HEK293 (cell line): ENCODE results near the gene CSGALNACT2.

ENCODE experiments used
- CTCF ChIA-PET: fragments of 350-600 bp; formaldehyde crosslinking; extraction: SDS; loops from one replicate; lab custom pipeline; 2021; ENCODE audit warnings: antibody characterized with exemption; lab: Yijun Ruan, JAX
- POLR2A ChIA-PET: fragments of 300-600 bp; formaldehyde crosslinking; extraction: SDS; loops from one replicate; lab custom pipeline; 2020; ENCODE audit warnings: antibody characterized with exemption, inconsistent platforms; lab: Yijun Ruan, JAX
- H3K27ac ChIP-seq: fragments of 200-500 bp; sonication (Bioruptor generic); 2 replicates; pipeline ENCODE4 v1.5.1; 2014; ENCODE audit warnings: low read depth, low read length, control low read depth, inconsistent platforms; ENCODE audit errors: extremely low read depth
- H3K36me3 ChIP-seq, 2 experiments: fragments of 200-500 bp in 1 of 2; sonication (Bioruptor generic) in 1 of 2; 1 replicate in 1 of 2; 2 replicates in 1 of 2; pipeline ENCODE4 v1.5.1; 2014 to 2017; ENCODE audit warnings: inconsistent platforms in 2 of 2, low read length in 2 of 2; ENCODE audit not compliant: control insufficient read depth in 2 of 2, insufficient read depth in 1 of 2
- H3K4me1 ChIP-seq: fragments of 200-500 bp; sonication (Bioruptor generic); 2 replicates; pipeline ENCODE4 v1.5.1; 2014; ENCODE audit warnings: mild to moderate bottlenecking, low read length, inconsistent platforms; ENCODE audit not compliant: control insufficient read depth, insufficient read depth
- H3K4me3 ChIP-seq: 2 replicates; pipeline ENCODE4 v1.5.1; 2011; ENCODE audit warnings: low read depth, mild to moderate bottlenecking, control low read depth, low read length, moderate library complexity
- H3K9me3 ChIP-seq: fragments of 200-500 bp; sonication (Bioruptor generic); 2 replicates; pipeline ENCODE4 v1.5.1; 2014; ENCODE audit warnings: low read depth, low read length, inconsistent platforms; ENCODE audit not compliant: control insufficient read depth, insufficient read depth
- GLIS2 ChIP-seq: fragments of 450-650 bp; formaldehyde crosslinking; IDR thresholded peaks from 2 replicates; pipeline ENCODE4 v1.5.1; 2016; ENCODE audit warnings: missing biosample characterization, missing genetic modification characterization
- KLF1 ChIP-seq: fragments of 450-650 bp; formaldehyde crosslinking; IDR thresholded peaks from 2 replicates; pipeline ENCODE4 v1.5.1; 2016; ENCODE audit warnings: missing biosample characterization, missing genetic modification characterization
- KLF10 ChIP-seq: fragments of 450-650 bp; IDR thresholded peaks from 2 replicates; pipeline ENCODE4 v1.5.1; 2018; ENCODE audit warnings: missing biosample characterization, mild to moderate bottlenecking, missing genetic modification characterization
- KLF8 ChIP-seq: fragments of 450-650 bp; formaldehyde crosslinking; IDR thresholded peaks from 2 replicates; pipeline ENCODE4 v1.5.1; 2016; ENCODE audit warnings: missing biosample characterization, missing genetic modification characterization
- MYNN ChIP-seq: fragments of 450-650 bp; formaldehyde crosslinking; IDR thresholded peaks from 2 replicates; pipeline ENCODE4 v1.5.1; 2016; ENCODE audit warnings: missing biosample characterization, missing genetic modification characterization, borderline replicate concordance
- SCRT2 ChIP-seq: fragments of 450-650 bp; formaldehyde crosslinking; IDR thresholded peaks from 2 replicates; pipeline ENCODE4 v1.5.1; 2016; ENCODE audit warnings: missing biosample characterization, missing genetic modification characterization
- SP2 ChIP-seq: fragments of 450-650 bp; formaldehyde crosslinking; IDR thresholded peaks from 2 replicates; pipeline ENCODE4 v1.5.1; 2016; ENCODE audit warnings: missing biosample characterization, missing genetic modification characterization
- SP3 ChIP-seq: fragments of 450-650 bp; formaldehyde crosslinking; IDR thresholded peaks from 2 replicates; pipeline ENCODE4 v1.5.1; 2016; ENCODE audit warnings: missing biosample characterization, missing genetic modification characterization
- ZBTB8A ChIP-seq: fragments of 450-650 bp; formaldehyde crosslinking; IDR thresholded peaks from 2 replicates; pipeline ENCODE4 v1.5.1; 2016; ENCODE audit warnings: missing biosample characterization, missing genetic modification characterization
- ZEB2 ChIP-seq: fragments of 450-650 bp; formaldehyde crosslinking; IDR thresholded peaks from 2 replicates; pipeline ENCODE4 v1.5.1; 2016; ENCODE audit warnings: missing biosample characterization, missing genetic modification characterization
- ZFP37 ChIP-seq: fragments of 450-650 bp; formaldehyde crosslinking; IDR thresholded peaks from 2 replicates; pipeline ENCODE4 v1.5.1; 2016; ENCODE audit warnings: missing biosample characterization, missing genetic modification characterization
- ZNF184 ChIP-seq: fragments of 450-650 bp; IDR thresholded peaks from 2 replicates; pipeline ENCODE4 v1.5.1; 2018; ENCODE audit warnings: missing biosample characterization, mild to moderate bottlenecking, missing genetic modification characterization
- ZNF2 ChIP-seq: fragments of 450-650 bp; formaldehyde crosslinking; IDR thresholded peaks from 2 replicates; pipeline ENCODE4 v1.5.1; 2016; ENCODE audit warnings: missing biosample characterization, missing genetic modification characterization
- ZNF214 ChIP-seq: fragments of 450-650 bp; formaldehyde crosslinking; IDR thresholded peaks from 2 replicates; pipeline ENCODE4 v1.5.1; 2017; ENCODE audit warnings: missing biosample characterization, mild to moderate bottlenecking, missing genetic modification characterization, borderline replicate concordance
- ZNF350 ChIP-seq: fragments of 450-650 bp; formaldehyde crosslinking; IDR thresholded peaks from 2 replicates; pipeline ENCODE4 v1.5.0; 2017; ENCODE audit warnings: missing biosample characterization, mild to moderate bottlenecking, missing genetic modification characterization
- ZNF394 ChIP-seq: fragments of 450-650 bp; formaldehyde crosslinking; IDR thresholded peaks from 2 replicates; pipeline ENCODE4 v1.5.1; 2016; ENCODE audit warnings: missing biosample characterization, missing genetic modification characterization, mild to moderate bottlenecking, moderate library complexity, borderline replicate concordance
- ZNF555 ChIP-seq: fragments of 450-650 bp; formaldehyde crosslinking; conservative IDR thresholded peaks from 2 replicates; pipeline ENCODE4 v1.5.1; 2017; ENCODE audit warnings: missing biosample characterization, mild to moderate bottlenecking, missing genetic modification characterization, inconsistent platforms
- ZNF561 ChIP-seq: fragments of 450-650 bp; IDR thresholded peaks from 2 replicates; pipeline ENCODE4 v1.5.1; 2018; ENCODE audit warnings: missing biosample characterization, missing genetic modification characterization, borderline replicate concordance
- ZNF629 ChIP-seq: fragments of 450-650 bp; formaldehyde crosslinking; IDR thresholded peaks from 2 replicates; pipeline ENCODE4 v1.5.1; 2017; ENCODE audit warnings: missing biosample characterization, missing genetic modification characterization
- ZNF76 ChIP-seq: fragments of 450-650 bp; formaldehyde crosslinking; IDR thresholded peaks from 2 replicates; pipeline ENCODE4; 2016; ENCODE audit warnings: low read depth, missing biosample characterization, missing genetic modification characterization, borderline replicate concordance
- TF ChIP-seq, protein P1 (sequence below): fragments of 450-650 bp; formaldehyde crosslinking; IDR thresholded peaks from 2 replicates; pipeline ENCODE4 v1.5.1; 2016; ENCODE audit warnings: missing biosample characterization, missing genetic modification characterization
- TF ChIP-seq, protein P2 (sequence below): fragments of 450-650 bp; formaldehyde crosslinking; IDR thresholded peaks from 2 replicates; pipeline ENCODE4 v1.5.1; 2016; ENCODE audit warnings: missing biosample characterization, missing genetic modification characterization
- TF ChIP-seq, protein P3 (sequence below): fragments of 450-650 bp; formaldehyde crosslinking; conservative IDR thresholded peaks from 2 replicates; pipeline ENCODE4 v1.5.1; 2016; ENCODE audit warnings: low read depth, missing biosample characterization, missing genetic modification characterization
- TF ChIP-seq, protein P4 (sequence below): fragments of 450-650 bp; formaldehyde crosslinking; IDR thresholded peaks from 2 replicates; pipeline ENCODE4 v1.5.1; 2017; ENCODE audit warnings: missing biosample characterization, missing genetic modification characterization
- TF ChIP-seq, protein P5 (sequence below): IDR thresholded peaks from 2 replicates; pipeline ENCODE4 v1.6.1; 2011; ENCODE audit warnings: mild to moderate bottlenecking, low read depth, low read length, borderline replicate concordance

Gene CSGALNACT2, protein sequence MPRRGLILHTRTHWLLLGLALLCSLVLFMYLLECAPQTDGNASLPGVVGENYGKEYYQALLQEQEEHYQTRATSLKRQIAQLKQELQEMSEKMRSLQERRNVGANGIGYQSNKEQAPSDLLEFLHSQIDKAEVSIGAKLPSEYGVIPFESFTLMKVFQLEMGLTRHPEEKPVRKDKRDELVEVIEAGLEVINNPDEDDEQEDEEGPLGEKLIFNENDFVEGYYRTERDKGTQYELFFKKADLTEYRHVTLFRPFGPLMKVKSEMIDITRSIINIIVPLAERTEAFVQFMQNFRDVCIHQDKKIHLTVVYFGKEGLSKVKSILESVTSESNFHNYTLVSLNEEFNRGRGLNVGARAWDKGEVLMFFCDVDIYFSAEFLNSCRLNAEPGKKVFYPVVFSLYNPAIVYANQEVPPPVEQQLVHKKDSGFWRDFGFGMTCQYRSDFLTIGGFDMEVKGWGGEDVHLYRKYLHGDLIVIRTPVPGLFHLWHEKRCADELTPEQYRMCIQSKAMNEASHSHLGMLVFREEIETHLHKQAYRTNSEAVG

DNA sequence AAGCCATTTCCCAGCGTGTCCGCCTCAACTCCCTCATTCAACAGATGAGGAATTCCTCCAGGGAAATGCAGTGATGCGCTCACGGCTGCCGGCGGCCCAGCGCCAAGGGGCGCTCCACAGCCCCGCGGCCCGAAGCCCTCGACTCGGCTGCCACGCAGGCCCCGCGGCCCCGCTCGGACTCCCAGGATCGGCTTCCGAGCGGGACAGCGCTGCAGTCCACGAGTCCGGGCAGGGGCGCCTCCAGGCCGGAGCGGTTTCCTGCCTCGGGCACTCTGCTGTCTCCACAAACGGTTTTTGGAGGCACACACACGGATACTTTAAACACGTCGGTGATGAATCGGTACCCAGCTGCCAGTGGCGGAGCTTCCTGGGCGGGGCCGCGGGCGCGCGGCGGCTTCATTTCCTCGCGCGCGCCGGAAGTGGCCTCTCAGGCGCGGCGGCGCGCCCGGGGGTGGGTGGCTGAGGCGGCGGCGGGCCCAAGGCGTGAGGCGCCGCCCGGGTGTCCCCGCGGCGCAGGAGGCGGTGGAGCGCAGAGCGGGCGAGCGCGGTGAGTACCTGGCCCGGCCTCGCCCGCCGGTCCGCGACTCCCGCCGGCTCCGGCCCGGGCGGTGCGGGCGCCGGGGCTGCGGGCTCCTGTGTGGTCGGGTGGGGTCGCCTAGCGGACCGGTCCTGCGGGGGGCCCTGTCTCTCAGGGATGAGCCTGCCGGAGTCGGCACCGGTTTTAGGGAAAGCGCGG lies at the start of gene CSGALNACT2:
CSGALNACT2 (plus strand) TSS at position 425 of the 736 bp plus-strand sequence. CDS start 16,705 bp downstream, outside the sequence.
- ChIA-PET POLR2A (interaction anchor here (1.8 kb wide), 1 partner anchor 9 kb away, joined by 6 read pairs; no protein-coding TSS in a partner anchor), CTCF (interaction anchor here (0.9 to 1.7 kb wide), 2 partner anchors 33 to 34 kb away, joined by 3 to 4 read pairs; no protein-coding TSS in a partner anchor)
- H3K4me3 ChIP-seq = peak within 1 kb of the TSS; percentile 59
- no peaks in the 10 kb centered on the region for H3K9me3 ChIP-seq
- H3K36me3 ChIP-seq = no peaks in the 10 kb centered on the region
- peaks cover 8% of the 10 kb centered on the region for H3K4me1 ChIP-seq
- H3K27ac ChIP-seq = peak within 1 kb of the TSS; percentile 76
- TF ChIP-seq SCRT2 (tag by site-specific recombination) (peak; percentile 92), ZNF2 (tag by site-specific recombination) (0 out of 2 replicates have a peak, but pooled peaks have one; percentile 38), MYNN (tag by site-specific recombination) (0 out of 2 replicates have a peak, but pooled peaks have one; percentile 27), ZNF350 (tag by site-specific recombination) (no peak), ZNF629 (tag by site-specific recombination) (peak; percentile 26; the same call in 1 of the 2 replicates), KLF8 (tag by site-specific recombination) (peak; percentile 24; the same call in 1 of the 2 replicates), SP2 (tag by site-specific recombination) (peak; percentile 30), SP3 (tag by site-specific recombination) (peak; percentile 32; the same call in 1 of the 2 replicates), ZNF394 (tag by site-specific recombination) (0 out of 2 replicates have a peak, but pooled peaks have one; percentile 15), ZNF555 (tag by site-specific recombination) (no peak), ZNF561 (no peak), KLF10 (0 out of 2 replicates have a peak, but pooled peaks have one; percentile 56), ZNF184 (no peak), GLIS2 (tag by site-specific recombination) (peak; percentile 42; the same call in 1 of the 2 replicates), ZFP37 (peak; percentile 36; the same call in 1 of the 2 replicates), ZEB2 (peak; percentile 56), ZNF76 (tag by site-specific recombination) (no peak), ZBTB8A (tag by site-specific recombination) (peak; percentile 45; the same call in 1 of the 2 replicates), KLF1 (tag by site-specific recombination) (0 out of 2 replicates have a peak, but pooled peaks have one; percentile 37), ZNF214 (tag by site-specific recombination) (no peak)
- TF ChIP-seq, protein P1, sequence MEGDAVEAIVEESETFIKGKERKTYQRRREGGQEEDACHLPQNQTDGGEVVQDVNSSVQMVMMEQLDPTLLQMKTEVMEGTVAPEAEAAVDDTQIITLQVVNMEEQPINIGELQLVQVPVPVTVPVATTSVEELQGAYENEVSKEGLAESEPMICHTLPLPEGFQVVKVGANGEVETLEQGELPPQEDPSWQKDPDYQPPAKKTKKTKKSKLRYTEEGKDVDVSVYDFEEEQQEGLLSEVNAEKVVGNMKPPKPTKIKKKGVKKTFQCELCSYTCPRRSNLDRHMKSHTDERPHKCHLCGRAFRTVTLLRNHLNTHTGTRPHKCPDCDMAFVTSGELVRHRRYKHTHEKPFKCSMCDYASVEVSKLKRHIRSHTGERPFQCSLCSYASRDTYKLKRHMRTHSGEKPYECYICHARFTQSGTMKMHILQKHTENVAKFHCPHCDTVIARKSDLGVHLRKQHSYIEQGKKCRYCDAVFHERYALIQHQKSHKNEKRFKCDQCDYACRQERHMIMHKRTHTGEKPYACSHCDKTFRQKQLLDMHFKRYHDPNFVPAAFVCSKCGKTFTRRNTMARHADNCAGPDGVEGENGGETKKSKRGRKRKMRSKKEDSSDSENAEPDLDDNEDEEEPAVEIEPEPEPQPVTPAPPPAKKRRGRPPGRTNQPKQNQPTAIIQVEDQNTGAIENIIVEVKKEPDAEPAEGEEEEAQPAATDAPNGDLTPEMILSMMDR (tag by site-specific recombination) = peak; percentile 16; the same call in 1 of the 2 replicates
- TF ChIP-seq, protein P2, sequence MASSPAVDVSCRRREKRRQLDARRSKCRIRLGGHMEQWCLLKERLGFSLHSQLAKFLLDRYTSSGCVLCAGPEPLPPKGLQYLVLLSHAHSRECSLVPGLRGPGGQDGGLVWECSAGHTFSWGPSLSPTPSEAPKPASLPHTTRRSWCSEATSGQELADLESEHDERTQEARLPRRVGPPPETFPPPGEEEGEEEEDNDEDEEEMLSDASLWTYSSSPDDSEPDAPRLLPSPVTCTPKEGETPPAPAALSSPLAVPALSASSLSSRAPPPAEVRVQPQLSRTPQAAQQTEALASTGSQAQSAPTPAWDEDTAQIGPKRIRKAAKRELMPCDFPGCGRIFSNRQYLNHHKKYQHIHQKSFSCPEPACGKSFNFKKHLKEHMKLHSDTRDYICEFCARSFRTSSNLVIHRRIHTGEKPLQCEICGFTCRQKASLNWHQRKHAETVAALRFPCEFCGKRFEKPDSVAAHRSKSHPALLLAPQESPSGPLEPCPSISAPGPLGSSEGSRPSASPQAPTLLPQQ (tag by site-specific recombination) = peak; percentile 48
- TF ChIP-seq, protein P3, sequence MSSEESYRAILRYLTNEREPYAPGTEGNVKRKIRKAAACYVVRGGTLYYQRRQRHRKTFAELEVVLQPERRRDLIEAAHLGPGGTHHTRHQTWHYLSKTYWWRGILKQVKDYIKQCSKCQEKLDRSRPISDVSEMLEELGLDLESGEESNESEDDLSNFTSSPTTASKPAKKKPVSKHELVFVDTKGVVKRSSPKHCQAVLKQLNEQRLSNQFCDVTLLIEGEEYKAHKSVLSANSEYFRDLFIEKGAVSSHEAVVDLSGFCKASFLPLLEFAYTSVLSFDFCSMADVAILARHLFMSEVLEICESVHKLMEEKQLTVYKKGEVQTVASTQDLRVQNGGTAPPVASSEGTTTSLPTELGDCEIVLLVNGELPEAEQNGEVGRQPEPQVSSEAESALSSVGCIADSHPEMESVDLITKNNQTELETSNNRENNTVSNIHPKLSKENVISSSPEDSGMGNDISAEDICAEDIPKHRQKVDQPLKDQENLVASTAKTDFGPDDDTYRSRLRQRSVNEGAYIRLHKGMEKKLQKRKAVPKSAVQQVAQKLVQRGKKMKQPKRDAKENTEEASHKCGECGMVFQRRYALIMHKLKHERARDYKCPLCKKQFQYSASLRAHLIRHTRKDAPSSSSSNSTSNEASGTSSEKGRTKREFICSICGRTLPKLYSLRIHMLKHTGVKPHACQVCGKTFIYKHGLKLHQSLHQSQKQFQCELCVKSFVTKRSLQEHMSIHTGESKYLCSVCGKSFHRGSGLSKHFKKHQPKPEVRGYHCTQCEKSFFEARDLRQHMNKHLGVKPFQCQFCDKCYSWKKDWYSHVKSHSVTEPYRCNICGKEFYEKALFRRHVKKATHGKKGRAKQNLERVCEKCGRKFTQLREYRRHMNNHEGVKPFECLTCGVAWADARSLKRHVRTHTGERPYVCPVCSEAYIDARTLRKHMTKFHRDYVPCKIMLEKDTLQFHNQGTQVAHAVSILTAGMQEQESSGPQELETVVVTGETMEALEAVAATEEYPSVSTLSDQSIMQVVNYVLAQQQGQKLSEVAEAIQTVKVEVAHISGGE (tag by site-specific recombination) = peak; percentile 73; the same call in 1 of the 2 replicates
- TF ChIP-seq, protein P4, sequence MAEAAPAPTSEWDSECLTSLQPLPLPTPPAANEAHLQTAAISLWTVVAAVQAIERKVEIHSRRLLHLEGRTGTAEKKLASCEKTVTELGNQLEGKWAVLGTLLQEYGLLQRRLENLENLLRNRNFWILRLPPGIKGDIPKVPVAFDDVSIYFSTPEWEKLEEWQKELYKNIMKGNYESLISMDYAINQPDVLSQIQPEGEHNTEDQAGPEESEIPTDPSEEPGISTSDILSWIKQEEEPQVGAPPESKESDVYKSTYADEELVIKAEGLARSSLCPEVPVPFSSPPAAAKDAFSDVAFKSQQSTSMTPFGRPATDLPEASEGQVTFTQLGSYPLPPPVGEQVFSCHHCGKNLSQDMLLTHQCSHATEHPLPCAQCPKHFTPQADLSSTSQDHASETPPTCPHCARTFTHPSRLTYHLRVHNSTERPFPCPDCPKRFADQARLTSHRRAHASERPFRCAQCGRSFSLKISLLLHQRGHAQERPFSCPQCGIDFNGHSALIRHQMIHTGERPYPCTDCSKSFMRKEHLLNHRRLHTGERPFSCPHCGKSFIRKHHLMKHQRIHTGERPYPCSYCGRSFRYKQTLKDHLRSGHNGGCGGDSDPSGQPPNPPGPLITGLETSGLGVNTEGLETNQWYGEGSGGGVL (tag by site-specific recombination) = 0 out of 2 replicates have a peak, but pooled peaks have one; percentile 40
- TF ChIP-seq, protein P5, sequence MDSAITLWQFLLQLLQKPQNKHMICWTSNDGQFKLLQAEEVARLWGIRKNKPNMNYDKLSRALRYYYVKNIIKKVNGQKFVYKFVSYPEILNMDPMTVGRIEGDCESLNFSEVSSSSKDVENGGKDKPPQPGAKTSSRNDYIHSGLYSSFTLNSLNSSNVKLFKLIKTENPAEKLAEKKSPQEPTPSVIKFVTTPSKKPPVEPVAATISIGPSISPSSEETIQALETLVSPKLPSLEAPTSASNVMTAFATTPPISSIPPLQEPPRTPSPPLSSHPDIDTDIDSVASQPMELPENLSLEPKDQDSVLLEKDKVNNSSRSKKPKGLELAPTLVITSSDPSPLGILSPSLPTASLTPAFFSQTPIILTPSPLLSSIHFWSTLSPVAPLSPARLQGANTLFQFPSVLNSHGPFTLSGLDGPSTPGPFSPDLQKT = peak; percentile 20; the same call in 1 of the 2 replicates
